ENCODE measurements around the gene FRYL.
"Not testable (repeated sequence)": the region's sequence is repeated elsewhere in the genome, so short reads cannot be mapped to it uniquely, and the experiment has no call there.

The FRYL gene

GRCh38 chr4:48779998-48780864, at the start of gene FRYL:
Gene FRYL, minus strand, starts transcription at chr4:48780279. Its CDS starts 145,869 bp downstream, at chr4:48634410.
- DNase-seq (ENCODE audit: low spot score) (peak; percentile 98), FAIRE-seq (peak; percentile 97)

GRCh38 chr4:48827622-48828021, 47.5 kb upstream of the FRYL start:
- FAIRE-seq (no peak), DNase-seq (ENCODE audit: low spot score) (no peak)

- not testable (repeated sequence) for FAIRE-seq; DNase-seq (ENCODE audit: low spot score)
Observed at GRCh38 chr4:48821431-48821830, 41.4 kb upstream of the FRYL start.

GRCh38 chr4:48816971-48817370, 36.9 kb upstream of the FRYL start:
- FAIRE-seq = no peak
- DNase-seq (ENCODE audit: low spot score) = no peak

GRCh38 chr4:48816297-48816696, 36.2 kb upstream of the FRYL start:
- FAIRE-seq; DNase-seq (ENCODE audit: low spot score): not testable (repeated sequence)

- FAIRE-seq = no peak
Observed at GRCh38 chr4:48815483-48815882, 35.4 kb upstream of the FRYL start.

GRCh38 chr4:48813964-48814363, 33.9 kb upstream of the FRYL start:
- DNase-seq (ENCODE audit: low spot score) (no peak), FAIRE-seq (no peak)

More at GRCh38 chr4:48815483-48815882, 35.4 kb upstream of the FRYL start:
- no peak for DNase-seq (ENCODE audit: low spot score)

- no peak for FAIRE-seq
- DNase-seq (ENCODE audit: low spot score) = no peak
Observed at GRCh38 chr4:48812866-48813265, 32.8 kb upstream of the FRYL start.

- FAIRE-seq = peak; percentile 23
- no peak for DNase-seq (ENCODE audit: low spot score)
Observed at GRCh38 chr4:48804584-48805301, 24.7 kb upstream of the FRYL start.

- DNase-seq (ENCODE audit: low spot score) = no peak
- FAIRE-seq = no peak
Observed at GRCh38 chr4:48801016-48801715, 21.1 kb upstream of the FRYL start.

GRCh38 chr4:48800155-48800554, 20.1 kb upstream of the FRYL start:
- FAIRE-seq; DNase-seq (ENCODE audit: low spot score): not testable (repeated sequence)

- peak; percentile 12 for DNase-seq (ENCODE audit: low spot score)
- no peak for FAIRE-seq
Observed at GRCh38 chr4:48799157-48799556, 19.1 kb upstream of the FRYL start.

GRCh38 chr4:48798117-48798516, 18.0 kb upstream of the FRYL start:
- no peak for FAIRE-seq
- no peak for DNase-seq (ENCODE audit: low spot score)

- DNase-seq (ENCODE audit: low spot score) = no peak
- FAIRE-seq = no peak
Observed at GRCh38 chr4:48796927-48797679, 17.0 kb upstream of the FRYL start.

- no peak for DNase-seq (ENCODE audit: low spot score)
- no peak for FAIRE-seq
Observed at GRCh38 chr4:48796191-48796926, 16.3 kb upstream of the FRYL start.

GRCh38 chr4:48795108-48795507, 15.0 kb upstream of the FRYL start:
- DNase-seq (ENCODE audit: low spot score) = no peak
- FAIRE-seq = no peak

- no peak for FAIRE-seq
- DNase-seq (ENCODE audit: low spot score) = no peak
Observed at GRCh38 chr4:48792348-48793006, 12.4 kb upstream of the FRYL start.

GRCh38 chr4:48791313-48791712, 11.2 kb upstream of the FRYL start:
- DNase-seq (ENCODE audit: low spot score) (no peak), FAIRE-seq (no peak)

GRCh38 chr4:48790561-48790960, 10.5 kb upstream of the FRYL start:
- no peak for FAIRE-seq
- DNase-seq (ENCODE audit: low spot score) = no peak

- DNase-seq (ENCODE audit: low spot score) = no peak
- FAIRE-seq = no peak
Observed at GRCh38 chr4:48787056-48787455, 7.0 kb upstream of the FRYL start.

Measured in urothelium cell line (cell line).